ENCODE results near the gene PIP4K2A. TPM values are rescaled to one million over a fixed set of nuclear protein-coding genes. Genes with fewer than 3 reads are reported as not detected.

The PIP4K2A gene
- total and polyA plus RNA-seq, 2 of the 13 experiments (the other 11 are each of a cell fraction or from before 2014, with no cell fraction given) = 9.1 to 22.6 TPM

- no peak for TF ChIP-seq TIGD3 (CRISPR knock-in tag; IDR thresholded peaks at IDR 0.05; ENCODE audit: borderline replicate concordance)
- no peak for TF ChIP-seq ARNTL (CRISPR knock-in tag; IDR thresholded peaks at IDR 0.05)
- TF ChIP-seq SNAI1 (CRISPR knock-in tag; IDR thresholded peaks at IDR 0.05; ENCODE audit: borderline replicate concordance) = no peak
- no peak for TF ChIP-seq ZSCAN29 (CRISPR knock-in tag; conservative IDR thresholded peaks at IDR 0.05)
- TF ChIP-seq ZBTB4 (CRISPR knock-in tag; IDR thresholded peaks at IDR 0.05; ENCODE audit: borderline replicate concordance) = no peak
- TF ChIP-seq MIXL1 (CRISPR knock-in tag; IDR thresholded peaks at IDR 0.05) = no peak
- TF ChIP-seq ATF7-NPFF (CRISPR knock-in tag; IDR thresholded peaks at IDR 0.05; ENCODE audit: low read depth) = no peak
- TF ChIP-seq KLF9 (CRISPR knock-in tag; IDR thresholded peaks at IDR 0.05; ENCODE audit: low read depth) = no peak
These were observed 162.6 kb downstream of the PIP4K2A start (continued) for GRCh38 chr10:22551681-22552365.
